Panc1 (cell line): Measurements from ENCODE around the gene RNF133. TPM values are rescaled to one million over a fixed set of nuclear protein-coding genes. Genes with fewer than 3 reads are reported as not detected.

ENCODE experiments used
- ATAC-seq: fragments of 200-7000 bp; cut with Tn5 transposase; 2 replicates; pipeline ENCODE4 v1.9.1; 2020; ENCODE audit warnings: mild to moderate bottlenecking, moderate library complexity
- BruUV-seq: library from RNA; stranded (reverse); fragments of 400-500 nt; replicated peaks from 2 replicates; lab custom pipeline; 2021; lab: Mats Ljungman, UMichigan
- CTCF ChIA-PET: fragments of 300-600 bp; sonication (Branson Sonifier 250); formaldehyde crosslinking; loops from one replicate; lab custom pipeline; 2022; ENCODE audit warnings: antibody characterized with exemption; lab: Charles Lee
- POLR2A ChIA-PET: fragments of 300-600 bp; sonication (Branson Sonifier 250); formaldehyde crosslinking; loops from one replicate; lab custom pipeline; 2022; ENCODE audit warnings: antibody characterized with exemption; lab: Charles Lee
- DNase-seq: peaks from one replicate; pipeline ENCODE4 v3.0.0-alpha.2; 2010; ENCODE audit warnings: low read depth, low spot score
- H3K27ac ChIP-seq: 2 replicates; pipeline ENCODE4 v1.5.1; 2011; ENCODE audit warnings: mild to moderate bottlenecking, low read length, inconsistent platforms
- H3K27me3 ChIP-seq: fragments of 200-500 bp; sonication (Bioruptor generic); 2 replicates; pipeline ENCODE4 v1.6.0; 2014; ENCODE audit warnings: low read length, inconsistent platforms; ENCODE audit not compliant: control insufficient read depth, insufficient read depth
- H3K36me3 ChIP-seq: fragments of 200-500 bp; sonication (Bioruptor generic); 2 replicates; pipeline ENCODE4 v1.5.1; 2014; ENCODE audit warnings: inconsistent platforms, mild to moderate bottlenecking, low read length, moderate library complexity; ENCODE audit not compliant: control insufficient read depth, insufficient read depth
- H3K4me1 ChIP-seq: 2 replicates; pipeline ENCODE4 v1.5.1; 2011; ENCODE audit warnings: inconsistent platforms, mild to moderate bottlenecking, low read length, moderate library complexity; ENCODE audit not compliant: control insufficient read depth, insufficient read depth
- H3K4me3 ChIP-seq, 2 experiments: 2 replicates each; pipeline ENCODE4 v1.5.1; 2011 to 2012; ENCODE audit warnings: low read depth in 2 of 2, low read length in 2 of 2, mild to moderate bottlenecking in 2 of 2, inconsistent platforms in 1 of 2, moderate library complexity in 1 of 2
- H3K9me3 ChIP-seq: fragments of 200-500 bp; sonication (Bioruptor generic); 2 replicates; pipeline ENCODE4 v1.5.1; 2014; ENCODE audit warnings: low read depth, mild to moderate bottlenecking, inconsistent platforms, low read length, moderate library complexity; ENCODE audit not compliant: control insufficient read depth, insufficient read depth
- POLR2AphosphoS5 ChIP-seq: IDR thresholded peaks from 2 replicates; pipeline ENCODE4 v1.6.1; 2012; ENCODE audit warnings: mild to moderate bottlenecking, low read depth, low read length, moderate library complexity
- SIN3A ChIP-seq: IDR thresholded peaks from 2 replicates; pipeline ENCODE4 v1.6.1; 2012; ENCODE audit warnings: low read depth, mild to moderate bottlenecking, low read length, moderate library complexity, borderline replicate concordance; ENCODE audit not compliant: insufficient read depth
- TCF7L2 ChIP-seq: IDR thresholded peaks from 2 replicates; pipeline ENCODE4 v1.6.1; 2011; ENCODE audit warnings: mild to moderate bottlenecking, low read depth, low read length, inconsistent platforms
- in situ Hi-C: cut with HindIII; loops from 2 replicates; pipeline ENCODE4 v1.10.0; 2016; ENCODE audit warnings: low sequenced_read_pairs, low pct_unique_long_range_greater_than_20kb
- intact Hi-C: fragments of 100-400 bp; cut with micrococcal nuclease; formaldehyde crosslinking; loops from one replicate; pipeline ENCODE4 v1.10.0; 2022; ENCODE audit not compliant: unreplicated experiment
- total RNA-seq: library from RNA; stranded (reverse); gene quantifications from one replicate; pipeline ENCODE4 v1.2.1, GENCODE V29; 2021; ENCODE audit not compliant: unreplicated experiment
- TF ChIP-seq, protein P1 (sequence below), 2 experiments: IDR thresholded peaks; 2 replicates each; pipeline ENCODE4 v1.6.1; 2011 to 2012; ENCODE audit warnings: low read depth in 2 of 2, control low read depth in 1 of 2, low read length in 1 of 2, mild to moderate bottlenecking in 1 of 2, moderate library complexity in 1 of 2; ENCODE audit not compliant: insufficient read depth in 1 of 2
- TF ChIP-seq, protein P2 (sequence below): fragments of 450-650 bp; IDR thresholded peaks from 2 replicates; pipeline ENCODE4 v1.5.1; 2017; ENCODE audit warnings: mild to moderate bottlenecking

RNF133 gene
- total RNA-seq, 1 experiment from 2014 or later: not detected

DNA sequence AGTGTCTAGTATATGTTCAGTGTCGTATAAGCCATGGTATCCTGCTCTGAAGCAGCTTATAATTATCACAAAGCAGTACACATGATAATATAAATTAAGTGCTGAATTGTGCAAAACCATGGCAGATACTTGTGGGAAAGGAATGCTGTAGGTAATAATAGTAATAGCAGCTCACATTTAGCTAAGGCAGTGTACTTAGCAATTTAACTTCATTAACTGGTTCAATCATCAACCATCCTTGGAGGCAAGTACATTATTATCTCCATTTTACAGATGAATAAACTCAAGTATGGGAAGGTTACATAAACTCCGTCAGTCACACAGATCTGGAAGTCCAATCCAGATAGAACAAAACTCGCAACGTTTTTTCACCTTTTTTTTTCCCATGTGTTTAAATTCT is 25.4 kb upstream of the RNF133 start:
- ChIA-PET POLR2A (no interaction called here), CTCF (no interaction called here)
- no peaks in the 10 kb centered on the region for H3K36me3 ChIP-seq
- H3K27ac ChIP-seq: no peak overlapping the region
- BruUV-seq: no TSS peak
- DNase-seq: no peak
- intact Hi-C loops: no loop called here
- no peaks in the 10 kb centered on the region for H3K9me3 ChIP-seq
- TF ChIP-seq TCF7L2: no peak
- no peak for TF ChIP-seq POLR2AphosphoS5
- TF ChIP-seq, protein P1, sequence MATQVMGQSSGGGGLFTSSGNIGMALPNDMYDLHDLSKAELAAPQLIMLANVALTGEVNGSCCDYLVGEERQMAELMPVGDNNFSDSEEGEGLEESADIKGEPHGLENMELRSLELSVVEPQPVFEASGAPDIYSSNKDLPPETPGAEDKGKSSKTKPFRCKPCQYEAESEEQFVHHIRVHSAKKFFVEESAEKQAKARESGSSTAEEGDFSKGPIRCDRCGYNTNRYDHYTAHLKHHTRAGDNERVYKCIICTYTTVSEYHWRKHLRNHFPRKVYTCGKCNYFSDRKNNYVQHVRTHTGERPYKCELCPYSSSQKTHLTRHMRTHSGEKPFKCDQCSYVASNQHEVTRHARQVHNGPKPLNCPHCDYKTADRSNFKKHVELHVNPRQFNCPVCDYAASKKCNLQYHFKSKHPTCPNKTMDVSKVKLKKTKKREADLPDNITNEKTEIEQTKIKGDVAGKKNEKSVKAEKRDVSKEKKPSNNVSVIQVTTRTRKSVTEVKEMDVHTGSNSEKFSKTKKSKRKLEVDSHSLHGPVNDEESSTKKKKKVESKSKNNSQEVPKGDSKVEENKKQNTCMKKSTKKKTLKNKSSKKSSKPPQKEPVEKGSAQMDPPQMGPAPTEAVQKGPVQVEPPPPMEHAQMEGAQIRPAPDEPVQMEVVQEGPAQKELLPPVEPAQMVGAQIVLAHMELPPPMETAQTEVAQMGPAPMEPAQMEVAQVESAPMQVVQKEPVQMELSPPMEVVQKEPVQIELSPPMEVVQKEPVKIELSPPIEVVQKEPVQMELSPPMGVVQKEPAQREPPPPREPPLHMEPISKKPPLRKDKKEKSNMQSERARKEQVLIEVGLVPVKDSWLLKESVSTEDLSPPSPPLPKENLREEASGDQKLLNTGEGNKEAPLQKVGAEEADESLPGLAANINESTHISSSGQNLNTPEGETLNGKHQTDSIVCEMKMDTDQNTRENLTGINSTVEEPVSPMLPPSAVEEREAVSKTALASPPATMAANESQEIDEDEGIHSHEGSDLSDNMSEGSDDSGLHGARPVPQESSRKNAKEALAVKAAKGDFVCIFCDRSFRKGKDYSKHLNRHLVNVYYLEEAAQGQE (IDR thresholded peaks at IDR 0.05; ENCODE audit: insufficient read depth in 1 of 2, low read depth in 2 of 2, low read length in 1 of 2): no peak
- TF ChIP-seq, protein P2, sequence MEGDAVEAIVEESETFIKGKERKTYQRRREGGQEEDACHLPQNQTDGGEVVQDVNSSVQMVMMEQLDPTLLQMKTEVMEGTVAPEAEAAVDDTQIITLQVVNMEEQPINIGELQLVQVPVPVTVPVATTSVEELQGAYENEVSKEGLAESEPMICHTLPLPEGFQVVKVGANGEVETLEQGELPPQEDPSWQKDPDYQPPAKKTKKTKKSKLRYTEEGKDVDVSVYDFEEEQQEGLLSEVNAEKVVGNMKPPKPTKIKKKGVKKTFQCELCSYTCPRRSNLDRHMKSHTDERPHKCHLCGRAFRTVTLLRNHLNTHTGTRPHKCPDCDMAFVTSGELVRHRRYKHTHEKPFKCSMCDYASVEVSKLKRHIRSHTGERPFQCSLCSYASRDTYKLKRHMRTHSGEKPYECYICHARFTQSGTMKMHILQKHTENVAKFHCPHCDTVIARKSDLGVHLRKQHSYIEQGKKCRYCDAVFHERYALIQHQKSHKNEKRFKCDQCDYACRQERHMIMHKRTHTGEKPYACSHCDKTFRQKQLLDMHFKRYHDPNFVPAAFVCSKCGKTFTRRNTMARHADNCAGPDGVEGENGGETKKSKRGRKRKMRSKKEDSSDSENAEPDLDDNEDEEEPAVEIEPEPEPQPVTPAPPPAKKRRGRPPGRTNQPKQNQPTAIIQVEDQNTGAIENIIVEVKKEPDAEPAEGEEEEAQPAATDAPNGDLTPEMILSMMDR: no peak
- no peak for TF ChIP-seq SIN3A
- H3K4me3 ChIP-seq: no peak overlapping the region
- no peaks in the 10 kb centered on the region for H3K27me3 ChIP-seq
- in situ Hi-C loops: no loop called here
- no peaks in the 10 kb centered on the region for H3K4me1 ChIP-seq
- ATAC-seq: no peak

DNA sequence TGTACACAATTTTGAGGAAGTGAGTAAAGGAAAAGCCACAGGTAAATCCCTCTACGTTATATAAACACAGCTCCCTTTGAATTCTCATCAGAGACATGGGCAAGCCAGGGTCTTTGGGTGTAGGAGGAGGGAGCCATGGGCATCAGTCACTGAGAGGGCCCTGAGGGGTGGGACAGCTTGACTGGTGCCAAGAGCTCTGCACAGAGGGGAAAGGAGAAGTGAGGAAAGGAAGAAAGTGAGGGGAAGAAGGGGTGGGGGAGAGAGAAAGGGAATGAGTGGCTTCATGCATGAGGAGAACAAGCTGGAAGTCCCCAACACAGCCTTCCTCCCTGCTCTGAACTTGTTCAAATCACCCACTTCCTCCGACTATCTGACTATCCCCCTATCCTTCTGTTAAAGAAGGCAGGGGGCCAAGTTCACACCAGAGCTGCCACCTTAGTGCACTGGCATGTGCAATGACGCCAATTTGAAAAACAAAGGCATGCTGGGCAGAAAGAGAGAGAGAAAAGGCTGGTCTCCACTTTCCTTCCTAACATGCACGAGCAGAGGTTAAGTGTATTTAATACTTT is 20.2 kb upstream of the RNF133 start:
- H3K4me1 ChIP-seq: no peaks in the 10 kb centered on the region
- no peak for DNase-seq
- CTCF ChIA-PET: interaction anchor here (0.6 kb wide), 1 partner anchor 388 kb away, joined by 3 read pairs; no protein-coding TSS in a partner anchor
- POLR2A ChIA-PET: no interaction called here
- TF ChIP-seq TCF7L2: no peak
- TF ChIP-seq, protein P2: no peak
- TF ChIP-seq, protein P1 (IDR thresholded peaks at IDR 0.05; ENCODE audit: insufficient read depth in 1 of 2, low read depth in 2 of 2, low read length in 1 of 2): no peak
- TF ChIP-seq POLR2AphosphoS5: no peak
- no peak for TF ChIP-seq SIN3A
- H3K9me3 ChIP-seq: no peaks in the 10 kb centered on the region
- in situ Hi-C loops: no loop called here
- no peak overlapping the region for H3K4me3 ChIP-seq
- no TSS peak for BruUV-seq
- no peaks in the 10 kb centered on the region for H3K27me3 ChIP-seq
- no peaks in the 10 kb centered on the region for H3K36me3 ChIP-seq
- no peak for ATAC-seq
- H3K27ac ChIP-seq: no peak overlapping the region
- intact Hi-C loops: no loop called here
